K562 (cell line): ENCODE measurements around the gene TARS2. TPM values are rescaled to one million over a fixed set of nuclear protein-coding genes. Genes with fewer than 3 reads are reported as not detected.

ENCODE experiments used
- CHD7 ChIP-seq: fragments of 200-600 bp; sonication (generic); IDR thresholded peaks from one replicate; pipeline ENCODE4 v1.6.1; 2012; ENCODE audit warnings: mild to moderate bottlenecking, low read depth, low read length, inconsistent platforms
- MGA ChIP-seq: fragments of 450-650 bp; IDR thresholded peaks from 2 replicates; pipeline ENCODE4 v1.6.1; 2016; ENCODE audit warnings: mild to moderate bottlenecking, moderate library complexity
- polyA plus RNA-seq, 8 experiments: library from polyadenylated mRNA; depleted of rRNA in 4 of 8; stranded (reverse) in 5 of 8; unstranded in 3 of 8; fragments of >200 nt; fragmentation: Nextera tagmentation in 2 of 8; fragmentation: Illumina TruSeq in 1 of 8; extraction: Ambion mirVana in 2 of 8; extraction: Trizol in 1 of 8; gene quantifications; 2 replicates each; pipeline versions ENCODE4 v1.2.1 to v1.2.3, GENCODE V29; 2011 to 2014; ENCODE audit warnings: inconsistent platforms in 1 of 8, missing spikeins in 1 of 8
- total RNA-seq, 7 experiments: library from RNA; depleted of rRNA in 6 of 7; stranded (reverse); fragments of >200 nt in 6 of 7; fragmentation: Illumina TruSeq in 2 of 7; extraction: Trizol in 2 of 7; gene quantifications; 2 replicates each; pipeline versions ENCODE4 v1.2.1 to v1.2.3, GENCODE V29; 2011 to 2021; ENCODE audit warnings: low replicate concordance in 1 of 7

Gene TARS2
- total and polyA plus RNA-seq, 9 of the 15 experiments (the other 6 are each of a cell fraction or from before 2014, with no cell fraction given), result 17.0 to 64.2 (median 39.4) TPM

GRCh38 chr1:150548632-150549495 is 61.6 kb downstream of the TARS2 start, which contains the start of gene ADAMTSL4 (continued):
- peak; percentile 72 for TF ChIP-seq MGA
- TF ChIP-seq CHD7, result no peak
